ENCODE measurements around the gene KMO.

The KMO gene

DNA sequence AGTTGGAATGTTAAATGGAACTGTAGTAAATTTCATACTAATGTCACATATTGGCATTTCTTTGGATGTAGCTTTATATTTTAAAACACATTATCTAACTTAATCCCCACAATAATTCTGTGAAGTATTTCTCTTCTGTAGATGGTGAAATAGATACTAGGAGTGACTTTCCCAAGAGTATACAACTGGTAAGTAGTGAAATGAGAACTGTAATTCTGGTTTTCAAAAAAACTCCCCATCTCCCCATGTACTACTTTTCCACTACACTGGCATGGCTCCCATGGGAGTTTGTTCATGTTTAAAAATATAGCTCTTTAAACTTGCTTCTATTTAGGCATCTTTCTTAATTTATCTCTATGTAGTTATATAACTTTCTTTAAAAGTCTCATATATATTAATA, 97.8 kb downstream of the KMO start:
- DNase-seq (ENCODE audit: low read depth) = no peak
- TF ChIP-seq CTCF (IDR thresholded peaks at IDR 0.05; ENCODE audit: low read depth, low read length) (no peak), MYC (IDR thresholded peaks at IDR 0.05; ENCODE audit: low read depth, low read length) (no peak), POLR2A (IDR thresholded peaks at IDR 0.05; ENCODE audit: extremely low read depth, insufficient read length) (no peak)
- H3K4me3 ChIP-seq (ENCODE audit: low read depth, low read length) = no peak overlapping the region

DNA sequence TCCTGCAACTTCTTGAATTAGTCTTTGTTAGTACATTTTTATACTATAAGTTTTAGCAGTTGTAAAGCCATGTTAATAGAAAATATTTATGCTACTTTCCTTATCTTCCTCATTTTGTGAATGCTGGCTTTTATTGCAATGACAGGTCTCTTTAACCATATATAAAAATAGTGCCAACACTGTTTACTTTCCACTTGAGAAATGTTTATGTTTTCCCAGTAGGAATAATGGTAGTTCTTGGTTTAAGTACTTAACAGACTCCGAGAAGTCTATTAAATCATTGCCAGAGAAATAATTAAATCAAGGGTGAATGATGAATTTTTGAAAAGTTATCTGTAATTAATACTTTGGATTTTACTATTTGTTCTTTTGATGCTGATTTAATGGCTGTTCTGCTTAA, 98.3 kb downstream of the KMO start:
- TF ChIP-seq POLR2A (IDR thresholded peaks at IDR 0.05; ENCODE audit: extremely low read depth, insufficient read length) (no peak), MYC (IDR thresholded peaks at IDR 0.05; ENCODE audit: low read depth, low read length) (no peak), CTCF (IDR thresholded peaks at IDR 0.05; ENCODE audit: low read depth, low read length) (no peak), MAX (IDR thresholded peaks at IDR 0.05; ENCODE audit: low read depth, low read length) (no peak)
- DNase-seq (ENCODE audit: low read depth) = no peak
- H3K4me3 ChIP-seq (ENCODE audit: low read depth, low read length) = no peak overlapping the region

GRCh38 chr1:241630899-241631298, 98.7 kb downstream of the KMO start:
- DNase-seq (ENCODE audit: low read depth) = no peak
- no peak overlapping the region for H3K4me3 ChIP-seq (ENCODE audit: low read depth, low read length)
- TF ChIP-seq MAX (IDR thresholded peaks at IDR 0.05; ENCODE audit: low read depth, low read length) (no peak), POLR2A (IDR thresholded peaks at IDR 0.05; ENCODE audit: extremely low read depth, insufficient read length) (no peak), MYC (IDR thresholded peaks at IDR 0.05; ENCODE audit: low read depth, low read length) (no peak), CTCF (IDR thresholded peaks at IDR 0.05; ENCODE audit: low read depth, low read length) (no peak)

DNA sequence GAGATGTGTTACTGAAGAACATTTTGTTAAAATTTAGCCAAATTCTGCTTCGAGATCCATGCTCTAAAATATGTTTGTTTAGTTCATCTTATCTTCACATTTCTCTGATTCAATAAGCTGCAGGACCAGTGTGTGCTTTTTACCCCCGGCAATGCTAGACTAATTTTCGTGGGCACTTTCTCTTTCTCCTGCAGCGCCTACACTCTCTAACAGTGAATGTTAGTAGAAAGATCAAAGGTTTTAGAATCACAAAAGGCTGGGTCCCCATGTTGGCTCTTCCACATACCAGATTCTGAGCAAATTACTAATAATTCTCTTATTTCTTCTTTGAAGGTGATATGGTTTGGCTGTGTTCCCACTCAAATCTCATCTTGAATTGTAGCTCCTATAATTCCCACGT, 99.5 kb downstream of the KMO start:
- DNase-seq (ENCODE audit: low read depth) = no peak
- H3K4me3 ChIP-seq (ENCODE audit: low read depth, low read length) = no peak overlapping the region
- TF ChIP-seq MAX (IDR thresholded peaks at IDR 0.05; ENCODE audit: low read depth, low read length) (no peak), CTCF (IDR thresholded peaks at IDR 0.05; ENCODE audit: low read depth, low read length) (no peak), POLR2A (IDR thresholded peaks at IDR 0.05; ENCODE audit: extremely low read depth, insufficient read length) (no peak), MYC (IDR thresholded peaks at IDR 0.05; ENCODE audit: low read depth, low read length) (no peak)

- TF ChIP-seq CTCF (IDR thresholded peaks at IDR 0.05; ENCODE audit: low read depth, low read length) (no peak), POLR2A (IDR thresholded peaks at IDR 0.05; ENCODE audit: extremely low read depth, insufficient read length) (no peak), MYC (IDR thresholded peaks at IDR 0.05; ENCODE audit: low read depth, low read length) (no peak), MAX (IDR thresholded peaks at IDR 0.05; ENCODE audit: low read depth, low read length) (no peak)
- DNase-seq (ENCODE audit: low read depth) = no peak
- H3K4me3 ChIP-seq (ENCODE audit: low read depth, low read length) = no peak overlapping the region
These were observed 100.8 kb downstream of the KMO start for GRCh38 chr1:241632987-241633386.

- TF ChIP-seq CTCF (IDR thresholded peaks at IDR 0.05; ENCODE audit: low read depth, low read length) (no peak), MAX (IDR thresholded peaks at IDR 0.05; ENCODE audit: low read depth, low read length) (no peak), MYC (IDR thresholded peaks at IDR 0.05; ENCODE audit: low read depth, low read length) (no peak), POLR2A (IDR thresholded peaks at IDR 0.05; ENCODE audit: extremely low read depth, insufficient read length) (no peak)
- no peak overlapping the region for H3K4me3 ChIP-seq (ENCODE audit: low read depth, low read length)
- DNase-seq (ENCODE audit: low read depth) = no peak
These were observed 103.5 kb downstream of the KMO start for GRCh38 chr1:241635556-241636152.

Measured in NB4 (cell line).